ENCODE results near the gene SEC31B.

SEC31B gene

DNA sequence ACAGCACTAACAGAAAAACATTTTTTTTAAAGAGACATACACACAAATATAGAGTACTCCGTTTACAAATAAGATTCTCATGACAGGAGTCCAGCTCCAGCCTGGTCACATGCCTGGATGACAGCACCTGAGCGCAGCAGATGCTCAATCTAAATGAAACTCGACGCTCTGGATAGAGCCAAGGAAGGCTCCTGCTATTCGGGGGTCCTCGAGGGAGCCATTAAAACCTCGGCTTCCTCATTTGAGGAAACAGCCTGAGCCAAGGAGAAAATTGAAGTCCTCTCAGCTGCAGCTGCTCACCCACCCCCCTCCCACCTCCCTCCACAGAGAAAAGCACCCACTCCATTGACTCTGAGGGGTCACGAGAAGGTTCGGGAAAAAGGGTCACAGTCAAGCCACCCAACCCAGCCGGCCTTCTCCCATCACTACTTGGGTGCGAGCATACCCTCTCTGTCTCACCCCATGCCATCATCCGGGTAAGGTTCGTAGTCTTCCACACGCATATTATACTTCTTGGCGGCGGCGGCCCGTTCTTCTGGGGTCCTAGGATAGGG is 9.3 kb upstream of the SEC31B start:
- DNase-seq, result no peak

DNA sequence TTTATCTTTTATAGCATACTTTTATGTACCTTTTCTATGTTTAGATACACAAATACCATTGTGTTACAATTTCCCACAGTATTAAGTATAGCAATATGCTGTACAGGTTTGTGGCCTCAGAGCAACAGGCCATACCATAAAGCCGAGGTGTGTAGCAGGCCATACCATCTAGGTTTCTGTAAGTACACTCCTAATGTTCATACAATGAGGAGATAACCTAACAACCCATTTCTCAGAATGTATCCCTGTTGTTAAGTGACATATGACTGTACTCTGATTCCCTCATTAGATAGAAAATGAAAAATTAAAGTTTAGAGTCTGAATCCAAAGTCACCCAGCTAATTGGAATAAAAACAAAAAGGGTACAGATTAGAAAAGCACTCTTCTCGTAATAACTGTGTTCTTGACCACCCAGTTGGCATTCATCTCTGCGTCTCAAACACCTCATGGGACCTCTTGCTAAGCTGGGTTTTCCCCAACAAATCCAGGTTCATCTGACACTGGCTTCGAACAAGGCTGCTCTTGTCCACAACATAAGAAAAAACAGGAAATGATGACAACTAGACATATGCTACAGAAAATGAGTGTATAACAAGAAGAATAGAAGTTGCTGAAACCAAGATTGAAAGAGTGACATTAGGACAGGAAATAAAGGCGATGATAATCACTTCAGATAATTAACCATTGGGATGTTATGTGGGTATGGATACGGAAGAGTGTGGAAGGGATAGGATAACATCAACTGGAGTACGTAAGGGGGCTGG is 8.6 kb upstream of the SEC31B start:
- no peak for DNase-seq

DNA sequence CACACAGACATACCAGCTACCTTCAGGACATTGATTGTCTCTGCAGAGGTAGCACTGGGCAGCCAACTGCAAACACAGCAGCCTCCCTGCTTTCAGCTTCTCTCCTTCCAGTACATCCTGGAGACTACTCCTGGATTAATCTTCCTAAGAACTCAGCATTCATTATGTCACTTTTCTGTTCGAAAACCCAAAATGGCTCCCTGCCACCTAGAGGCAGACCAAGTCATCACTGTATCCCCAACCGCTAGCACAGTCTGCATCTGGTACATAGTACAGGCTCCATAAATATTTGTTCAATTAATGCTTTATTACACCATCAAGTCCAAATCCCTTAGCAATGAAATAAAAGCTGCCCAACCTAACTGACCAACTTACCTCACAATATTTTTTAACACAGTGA is 5.0 kb upstream of the SEC31B start:
- no peak for DNase-seq

DNA sequence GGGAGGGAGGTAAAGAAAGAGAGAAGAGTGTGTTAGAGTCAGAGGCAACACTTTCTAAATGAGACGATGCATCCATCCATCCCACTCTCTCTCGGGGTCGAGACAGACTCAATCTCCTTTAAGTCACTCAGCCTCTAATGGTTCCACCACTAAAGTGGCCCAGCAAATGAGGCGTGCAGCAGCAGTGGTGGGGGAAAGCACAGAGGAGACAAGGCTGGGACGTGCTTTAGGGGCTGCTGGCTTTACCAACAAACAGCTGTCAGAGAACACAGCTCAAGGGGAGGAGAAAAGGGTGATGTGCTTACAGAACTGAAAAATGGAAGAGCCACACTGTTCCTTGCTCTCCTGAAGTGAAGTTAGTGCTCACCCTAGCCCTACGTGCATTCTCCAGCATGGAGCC is 4.5 kb upstream of the SEC31B start:
- DNase-seq, result no peak

DNA sequence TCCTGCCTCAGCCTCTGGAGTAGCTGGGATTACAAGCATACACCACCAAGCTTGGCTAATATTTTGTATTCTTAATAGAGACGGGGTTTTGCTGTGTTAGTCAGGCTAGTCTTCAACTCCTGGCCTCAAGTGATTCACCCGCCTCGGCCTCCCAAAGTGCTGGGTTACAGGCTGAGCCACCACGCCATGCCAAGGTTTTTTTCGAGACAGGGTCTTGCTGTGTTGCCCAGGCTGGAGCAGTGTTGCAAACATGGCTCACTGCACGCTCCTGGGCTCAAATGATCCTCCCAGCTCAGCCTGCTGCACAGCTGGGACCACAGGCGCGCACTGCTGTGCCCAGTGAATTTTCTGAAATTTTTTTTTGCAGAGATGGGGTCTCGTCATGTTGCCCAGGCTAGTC is 3.3 kb upstream of the SEC31B start:
- no peak for DNase-seq

DNA sequence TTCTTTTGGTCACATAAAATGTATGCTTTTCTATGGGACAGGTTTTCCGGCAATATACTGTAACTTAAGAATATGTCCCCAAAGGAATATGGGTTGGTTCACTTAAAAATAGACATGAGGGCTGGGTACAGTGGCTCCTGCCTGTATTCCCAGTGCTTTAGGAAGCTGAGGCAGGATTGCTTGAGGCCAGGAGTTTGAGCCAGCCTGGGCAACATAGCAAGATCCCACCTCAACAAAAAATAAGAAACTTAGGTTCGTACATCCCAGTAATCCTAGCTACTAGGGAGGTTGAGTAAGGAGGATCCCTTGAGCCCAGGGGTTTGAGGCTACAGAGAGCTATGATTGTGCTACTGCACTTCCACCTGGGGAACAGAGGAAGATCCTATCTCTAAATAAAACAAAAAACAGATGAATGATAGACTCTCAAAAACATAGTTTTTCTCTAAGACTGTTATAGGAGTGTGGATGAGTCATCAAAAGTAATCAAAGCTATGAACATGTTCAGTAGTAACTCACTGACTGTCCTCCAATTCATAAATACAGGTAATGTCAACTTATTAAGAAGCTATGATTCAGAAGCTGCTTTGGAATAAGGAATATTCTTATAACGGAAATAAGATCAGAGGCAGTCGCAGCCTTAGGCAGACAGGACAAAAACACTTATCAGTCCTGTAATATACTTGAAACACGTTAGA is 2.6 kb upstream of the SEC31B start:
- DNase-seq, result no peak

DNA sequence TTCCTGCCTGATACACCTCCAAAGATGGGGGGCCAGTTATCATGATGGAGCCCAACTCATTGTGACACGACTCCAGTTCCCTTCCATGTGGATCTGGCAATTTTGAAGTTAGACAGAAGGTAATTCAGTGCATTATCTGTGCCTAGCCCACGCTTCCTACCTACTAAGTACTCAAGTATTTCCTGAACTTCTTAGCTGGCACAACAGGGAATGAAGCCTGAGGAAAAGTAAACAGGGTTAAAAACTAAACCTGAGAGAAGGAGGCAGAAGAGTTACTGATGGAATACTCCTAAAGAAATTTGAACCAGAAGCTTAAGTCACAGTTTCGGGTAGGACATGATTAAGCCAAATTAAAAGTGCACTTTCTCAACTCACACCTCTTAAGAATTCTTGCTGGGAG is 1.1 kb upstream of the SEC31B start:
- DNase-seq, result no peak

DNA sequence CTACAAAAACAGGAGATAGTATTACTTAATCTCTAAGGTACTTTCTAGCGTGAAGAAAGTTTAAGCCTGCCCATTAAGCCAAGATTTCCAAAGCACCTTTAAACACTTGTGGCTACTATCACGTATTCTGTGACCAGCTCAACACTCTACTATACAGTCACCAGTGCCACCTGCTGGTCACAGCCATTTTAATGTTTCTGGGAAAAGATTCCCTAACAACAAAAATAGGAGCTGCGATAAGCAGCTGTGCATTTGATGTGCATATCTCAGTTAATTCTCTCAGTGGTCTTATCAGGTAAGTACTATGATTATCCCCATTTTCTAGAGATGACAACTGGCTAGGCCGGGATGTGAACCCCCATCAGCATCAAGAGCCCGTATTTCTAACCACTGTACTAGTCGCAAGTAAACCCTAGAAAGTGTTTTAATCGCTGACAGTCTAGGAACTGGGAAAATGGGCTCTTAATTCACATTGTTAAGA is 860 bp downstream of the SEC31B start:
- DNase-seq, result no peak

DNA sequence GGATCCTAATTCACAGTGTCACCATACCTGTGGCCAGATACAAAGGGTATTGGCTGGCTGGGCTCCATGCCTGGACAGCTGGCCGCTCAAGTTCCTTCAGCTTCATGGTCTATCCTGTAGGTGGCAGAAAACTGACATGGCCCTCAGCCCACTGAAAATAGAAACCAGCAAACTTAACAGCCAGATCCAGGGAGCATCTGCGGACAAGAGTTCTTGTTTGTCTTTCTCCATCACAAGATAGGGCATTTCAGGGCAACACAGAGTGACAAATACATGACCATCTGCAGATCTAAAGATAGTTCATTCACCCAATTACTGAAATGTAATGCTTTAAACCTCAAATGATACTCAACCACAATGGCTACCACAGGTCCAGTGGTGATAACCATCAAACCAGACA is 2.8 kb downstream of the SEC31B start:
- no peak for DNase-seq

DNA sequence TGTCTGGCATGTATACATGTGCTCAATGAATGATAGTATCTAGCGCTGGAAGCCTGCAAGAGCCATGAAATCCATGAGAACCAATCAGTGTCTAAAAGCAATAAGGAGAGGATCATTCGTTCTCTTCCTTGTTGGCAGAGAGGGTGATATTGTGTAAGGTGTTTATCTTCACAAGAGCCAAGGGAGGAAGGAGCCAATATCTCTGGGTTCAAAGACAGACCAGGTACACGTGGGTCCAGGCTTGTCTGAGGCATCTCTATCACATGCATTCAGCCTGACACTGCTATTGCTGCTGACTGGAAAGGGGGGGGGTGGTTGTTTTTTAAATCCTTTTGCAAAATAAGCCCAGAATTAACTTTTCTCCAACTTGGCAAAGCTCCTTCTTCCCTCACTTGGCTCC is 4.0 kb downstream of the SEC31B start:
- no peak for DNase-seq

DNA sequence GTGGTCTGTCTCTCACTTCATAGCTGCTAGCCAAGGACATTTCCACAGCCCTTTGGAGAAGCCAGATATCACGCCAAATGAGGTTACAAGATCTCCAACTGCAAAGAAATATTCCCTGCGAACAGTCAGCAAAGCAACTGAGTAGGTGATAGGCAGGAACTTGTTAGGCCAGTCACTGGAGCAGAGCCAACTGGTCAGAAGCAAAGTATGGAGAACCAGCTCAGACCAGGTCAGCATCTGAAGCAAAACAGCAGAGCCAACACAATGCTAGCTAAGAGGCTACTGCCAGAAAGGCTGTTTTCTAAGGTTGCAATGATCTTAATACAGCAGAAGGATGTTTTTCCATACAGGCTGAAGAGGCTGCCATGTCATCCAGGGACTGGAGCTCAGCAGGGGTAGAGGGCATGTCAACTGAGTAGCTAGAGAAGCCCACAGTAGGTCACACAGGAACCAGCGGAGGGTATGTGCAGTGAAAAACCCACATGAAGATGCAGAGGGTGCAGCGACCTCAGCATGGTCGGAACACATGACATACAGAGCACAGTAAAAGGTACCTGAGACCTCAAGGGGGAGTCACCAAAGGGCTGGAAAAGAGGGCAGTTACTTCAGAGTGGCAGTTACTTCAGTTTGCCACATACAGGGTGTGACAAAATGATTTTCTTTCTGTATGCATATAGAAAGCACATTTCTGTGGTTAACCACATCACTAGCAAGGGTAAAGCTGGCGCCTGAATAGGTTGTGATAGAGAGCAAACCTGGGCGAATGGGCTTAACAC is 8.9 kb downstream of the SEC31B start:
- DNase-seq, result no peak

DNA sequence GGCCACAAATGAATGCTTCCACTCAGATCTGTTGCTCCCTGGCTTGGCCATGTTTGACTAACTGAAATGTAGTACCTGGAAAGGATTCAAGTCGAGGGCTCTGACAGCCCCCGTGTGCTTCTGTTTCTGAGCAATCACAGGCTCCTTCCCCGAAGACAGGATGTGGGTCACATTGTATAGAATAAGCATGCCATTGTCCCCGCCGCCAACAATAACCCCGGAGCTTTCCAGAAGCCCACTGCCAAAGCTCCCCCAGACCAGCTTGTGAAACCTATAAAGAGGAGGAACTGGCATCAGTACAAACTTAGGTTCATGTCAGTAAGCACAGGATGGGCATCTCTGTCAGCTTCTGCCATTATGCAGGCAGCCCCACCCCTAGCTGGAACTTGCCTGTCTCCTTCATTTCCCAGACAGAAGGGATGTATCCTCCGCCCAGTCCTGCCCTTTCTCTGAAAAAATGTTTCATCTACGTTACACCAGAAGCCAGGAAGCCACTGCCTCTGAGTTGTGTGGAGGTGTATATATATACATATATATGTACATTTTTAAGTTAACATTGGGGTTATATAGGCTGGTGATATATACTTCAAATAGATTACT is 10.3 kb downstream of the SEC31B start:
- DNase-seq, result no peak

DNA sequence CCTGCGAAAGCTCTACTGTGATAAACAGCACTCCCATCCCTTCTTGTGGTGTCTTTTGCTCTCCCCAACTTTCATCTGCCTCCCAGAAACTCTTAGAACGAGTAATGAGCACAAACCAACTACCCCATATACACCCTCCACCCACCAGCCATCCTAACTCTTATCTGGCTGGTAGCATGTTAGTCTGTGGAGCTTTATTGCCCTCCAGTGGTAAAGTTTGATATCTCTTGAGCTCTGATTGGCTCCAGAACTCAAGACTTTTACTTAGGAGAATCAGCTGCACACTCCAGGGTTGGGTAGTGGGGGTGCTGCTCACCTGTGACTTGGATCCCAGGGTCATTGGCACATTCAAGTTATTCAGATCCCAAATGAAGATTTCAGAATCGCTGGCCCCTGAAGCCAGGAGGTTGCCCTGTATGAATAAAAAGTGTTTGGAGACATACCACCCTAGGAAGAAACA is 10.9 kb downstream of the SEC31B start:
- no peak for DNase-seq

DNA sequence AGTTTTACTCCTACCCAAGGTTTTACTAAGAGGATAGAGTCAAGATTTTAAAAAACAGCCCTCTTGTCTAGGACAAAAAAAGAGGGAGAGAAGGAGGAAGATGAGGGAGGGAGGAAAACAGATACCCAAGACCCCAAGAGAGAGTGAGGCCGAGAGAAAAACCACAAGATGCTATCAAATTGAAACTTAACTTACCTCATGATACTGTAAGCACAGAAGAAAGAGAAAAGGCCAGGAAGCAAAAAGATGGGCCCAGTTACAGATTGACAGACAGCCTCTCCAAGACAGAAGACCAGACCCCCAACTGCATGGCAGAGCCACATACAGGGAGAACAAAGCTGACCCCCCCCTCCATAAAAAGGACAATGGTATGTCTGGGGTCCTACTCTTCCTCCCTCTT is 11.4 kb downstream of the SEC31B start:
- DNase-seq, result no peak

DNA sequence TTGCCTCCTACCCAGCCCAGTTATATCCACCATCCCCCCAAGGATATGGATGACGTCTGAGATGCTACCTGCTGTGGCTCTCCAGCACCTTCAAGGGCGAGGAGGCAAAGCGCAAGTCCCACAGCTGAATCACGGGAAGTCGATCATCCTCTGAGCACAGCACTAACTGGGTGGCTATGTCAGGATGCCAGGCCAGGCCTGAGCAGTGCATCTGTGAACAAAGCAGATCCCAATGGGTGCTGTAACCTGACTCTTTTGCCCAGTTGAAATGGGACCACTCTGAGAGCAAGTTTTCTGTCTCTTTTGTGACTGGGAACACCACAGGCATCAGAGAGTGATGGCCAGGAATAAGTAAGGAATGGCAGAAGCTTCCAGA is 12.3 kb downstream of the SEC31B start:
- DNase-seq, result no peak

DNA sequence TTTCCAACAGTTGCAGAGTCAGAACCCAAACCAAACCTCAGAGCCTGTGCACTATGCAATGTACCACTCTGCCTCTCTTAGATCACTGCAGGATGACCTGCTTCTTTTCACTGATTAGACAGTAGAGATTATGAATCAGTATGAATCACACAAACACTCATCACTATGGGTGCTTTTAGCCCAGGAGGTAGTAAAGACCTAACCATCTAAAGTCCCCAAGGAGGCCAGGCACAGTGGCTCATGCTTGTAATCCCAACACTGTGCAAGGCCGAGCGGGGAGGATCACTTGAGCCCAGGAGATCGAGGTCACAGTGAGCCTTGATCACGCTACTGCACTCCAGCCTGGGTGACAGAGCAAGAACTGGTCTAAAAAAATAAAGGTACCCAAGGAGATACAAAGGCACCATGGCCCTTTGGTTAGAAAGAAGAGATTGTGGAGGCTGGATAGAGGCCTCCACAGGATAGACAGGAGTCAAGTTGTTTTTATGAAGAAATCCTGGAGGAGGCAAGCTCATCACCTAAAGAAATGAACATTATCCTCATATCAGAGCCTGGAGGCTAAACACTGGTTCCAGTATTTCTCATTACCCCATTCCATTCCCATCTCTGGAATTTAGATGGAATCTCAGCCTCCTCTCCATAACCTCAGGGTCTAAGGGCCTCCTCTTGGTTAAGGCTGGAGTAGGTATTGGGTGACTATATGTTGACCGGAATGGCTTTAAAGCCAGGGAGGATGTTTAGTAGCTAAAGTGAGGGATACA is 12.9 kb downstream of the SEC31B start:
- DNase-seq, result no peak

DNA sequence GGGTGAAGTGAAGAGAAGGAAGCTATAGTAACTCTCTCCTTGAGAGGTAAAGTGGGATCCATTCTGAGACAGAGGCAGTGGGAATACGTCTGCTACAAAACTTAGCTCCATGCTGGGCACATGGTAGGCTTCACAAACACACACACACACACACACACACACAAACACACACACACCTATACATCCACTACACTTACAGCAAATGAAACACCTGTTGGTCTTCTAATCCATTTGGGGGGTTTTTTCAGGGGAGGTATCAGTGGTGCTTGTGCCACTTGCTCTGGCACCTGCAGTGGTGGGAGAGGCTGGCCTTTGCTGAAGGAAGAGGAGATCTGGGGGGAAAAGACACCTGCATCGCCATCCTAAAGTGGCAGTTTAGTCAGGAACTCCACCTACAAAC is 14.5 kb downstream of the SEC31B start:
- DNase-seq, result no peak

DNA sequence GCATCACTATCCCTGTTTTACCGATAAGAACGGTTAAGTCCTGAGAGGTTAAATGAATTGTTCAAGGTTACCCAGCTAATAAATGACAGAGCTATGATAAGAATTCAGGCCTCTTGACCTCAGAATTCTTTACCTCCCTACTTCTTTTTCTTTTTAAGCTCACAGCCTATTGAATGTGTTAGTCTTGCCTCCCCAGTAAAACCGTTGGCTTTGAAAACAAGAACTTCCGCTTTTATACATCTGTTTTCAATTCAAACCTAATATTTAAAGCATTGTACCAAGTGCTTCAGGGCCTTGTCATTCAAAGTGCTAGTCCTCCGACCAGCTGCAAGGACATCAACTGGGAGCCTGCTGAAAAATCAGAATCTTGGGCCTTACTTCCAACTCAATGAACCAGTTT is 15.6 kb downstream of the SEC31B start:
- DNase-seq, result no peak

DNA sequence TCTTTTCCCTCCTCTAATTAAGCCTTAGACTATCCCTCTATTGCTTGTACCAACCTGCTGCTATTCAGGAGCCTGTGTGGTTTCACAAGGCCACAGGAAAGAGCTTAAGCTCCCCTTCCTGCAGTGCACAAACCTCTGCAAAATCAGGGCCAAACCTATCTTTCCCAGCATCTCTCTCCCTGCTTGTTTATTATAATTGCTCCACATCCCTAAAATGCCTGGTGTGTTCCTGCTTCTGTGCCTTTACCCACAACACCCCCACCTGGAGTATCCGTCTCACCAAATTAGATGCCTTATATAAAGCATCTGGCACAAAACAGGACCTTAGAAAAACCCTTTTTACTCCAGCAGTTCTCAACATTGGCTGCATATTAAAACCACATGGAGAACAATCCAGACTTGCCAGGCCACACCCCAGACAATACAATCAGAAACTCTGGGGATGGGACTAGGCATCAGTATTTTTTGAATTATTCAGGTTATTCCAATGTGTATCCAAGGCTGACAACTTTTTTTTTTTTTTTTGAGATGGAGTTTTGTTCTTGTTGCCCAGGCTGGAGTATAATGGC is 16.7 kb downstream of the SEC31B start:
- DNase-seq, result no peak

DNA sequence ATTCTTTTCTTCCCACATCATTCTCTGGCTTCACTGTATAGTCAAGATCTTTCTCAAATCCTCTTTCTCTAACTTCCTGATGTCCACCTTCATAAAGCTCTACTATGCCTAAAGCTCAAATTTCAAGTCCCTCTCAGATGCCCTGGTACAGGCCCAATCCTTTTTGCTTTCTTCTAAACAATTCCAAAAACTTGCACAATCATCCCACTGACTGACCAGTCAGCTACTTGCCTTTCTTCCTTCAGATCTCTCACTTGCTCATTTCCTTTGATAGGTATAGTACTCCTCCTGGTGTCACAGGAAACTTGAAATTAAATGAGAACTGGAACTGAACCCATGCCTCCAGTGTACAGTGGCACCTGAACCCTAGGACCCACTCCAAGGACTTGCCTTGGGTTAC is 18.2 kb downstream of the SEC31B start:
- DNase-seq, result no peak

DNA sequence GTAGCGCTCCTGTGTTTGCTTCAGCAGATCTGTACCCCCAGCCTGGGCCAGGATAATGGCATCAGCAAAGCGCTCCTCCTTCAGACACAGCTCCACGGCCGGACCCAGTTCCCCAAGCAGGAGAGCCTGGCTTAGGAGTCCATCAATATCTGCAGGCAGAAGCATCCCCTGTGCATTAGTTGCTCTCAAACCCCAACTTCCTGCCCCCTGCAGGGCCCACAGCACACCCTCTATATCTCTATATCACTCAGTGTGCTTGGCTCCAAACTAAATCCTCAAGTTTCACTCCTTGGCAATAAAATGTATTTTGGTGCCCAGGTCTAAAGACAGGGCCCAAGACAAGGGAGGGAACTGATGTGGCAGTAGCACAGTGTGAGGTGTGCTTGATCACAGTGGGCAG is 21.6 kb downstream of the SEC31B start:
- no peak for DNase-seq

DNA sequence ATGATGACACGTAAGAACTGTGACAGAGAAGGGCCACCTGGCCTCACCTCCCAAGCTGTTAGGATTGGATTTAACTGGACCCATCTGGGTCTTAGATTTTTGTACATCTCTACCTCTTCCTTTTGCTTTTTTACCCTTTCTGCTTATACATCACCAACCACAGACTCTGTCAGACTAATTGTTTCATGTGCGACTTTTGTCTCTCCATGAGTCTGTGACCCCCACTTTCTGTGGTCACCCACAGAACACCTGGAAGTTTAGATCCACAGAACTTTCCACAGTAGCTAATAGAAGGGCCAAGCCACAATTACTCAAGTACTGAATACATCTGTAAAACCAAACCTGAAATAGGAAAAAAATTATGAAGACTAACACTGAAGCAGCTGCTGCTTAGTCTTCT is 23.1 kb downstream of the SEC31B start:
- DNase-seq, result no peak
